GM12892 (cell line): ENCODE results near the gene PHACTR2.

Experiments used
- POLR2A ChIP-seq: IDR thresholded peaks from 2 replicates; pipeline ENCODE4 v1.6.1; 2011; ENCODE audit warnings: low read depth, low read length, control low read depth
- POLR2AphosphoS5 ChIP-seq: IDR thresholded peaks from 2 replicates; pipeline ENCODE4 v1.6.1; 2011; ENCODE audit warnings: low read depth, low read length, control low read depth
- TAF1 ChIP-seq: IDR thresholded peaks from 2 replicates; pipeline ENCODE4 v1.6.1; 2011; ENCODE audit warnings: low read depth, mild to moderate bottlenecking, control low read depth, low read length, borderline replicate concordance

DNA sequence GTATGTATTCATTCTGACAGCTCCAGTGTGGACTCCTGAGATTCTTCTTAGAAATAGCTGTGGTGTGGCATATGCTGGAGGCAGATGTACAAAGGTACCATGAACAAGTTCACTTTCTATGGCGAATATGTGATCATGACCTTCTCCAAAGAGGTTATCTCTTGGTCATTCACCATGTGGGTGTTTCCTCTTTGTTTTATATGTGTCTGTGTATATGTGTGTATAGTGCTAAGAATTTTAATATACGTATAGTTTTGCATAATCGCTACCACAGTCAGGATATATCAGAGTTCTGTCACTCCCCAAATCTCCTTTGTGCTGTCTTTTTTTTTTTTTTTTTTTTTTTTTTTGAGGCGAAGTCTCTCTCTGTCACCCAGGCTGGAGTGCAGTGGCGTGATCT is 47.1 kb downstream of the PHACTR2 start:
- TF ChIP-seq TAF1 (no peak), POLR2A (no peak), POLR2AphosphoS5 (no peak)
